Neural progenitor cell (in vitro differentiated cells): Measurements from ENCODE around the gene CNTNAP4. TPM values are rescaled to one million over a fixed set of nuclear protein-coding genes. Genes with fewer than 3 reads are reported as not detected.

Source experiments
- DNase-seq: peaks from one replicate; pipeline ENCODE4 v3.0.0-alpha.2; 2016; ENCODE audit warnings: low spot score
- H2AFZ ChIP-seq: fragments of 200-600 bp; sonication (generic); replicated peaks from 2 replicates; pipeline ENCODE4 v1.6.1; 2016; ENCODE audit warnings: antibody characterized with exemption
- H3F3A ChIP-seq: fragments of 200-600 bp; sonication (generic); 2 replicates; pipeline ENCODE4 v1.6.1; 2016; ENCODE audit warnings: antibody characterized with exemption, low read depth
- H3K27ac ChIP-seq: fragments of 200-600 bp; sonication (generic); 2 replicates; pipeline ENCODE4 v1.5.1; 2016; ENCODE audit warnings: mild to moderate bottlenecking
- H3K27me3 ChIP-seq: fragments of 200-600 bp; sonication (generic); 2 replicates; pipeline ENCODE4 v1.6.1; 2016; ENCODE audit warnings: mild to moderate bottlenecking, moderate library complexity
- H3K36me3 ChIP-seq: fragments of 200-600 bp; sonication (generic); 2 replicates; pipeline ENCODE4 v1.5.1; 2016
- H3K4me1 ChIP-seq: fragments of 200-600 bp; sonication (generic); 2 replicates; pipeline ENCODE4 v1.6.1; 2016; ENCODE audit warnings: mixed run types
- H3K4me2 ChIP-seq: fragments of 200-600 bp; sonication (generic); 2 replicates; pipeline ENCODE4 v1.6.1; 2016
- H3K4me3 ChIP-seq: fragments of 200-600 bp; sonication (generic); 2 replicates; pipeline ENCODE4 v1.5.1; 2016
- H3K79me2 ChIP-seq: fragments of 200-600 bp; sonication (generic); 2 replicates; pipeline ENCODE4 v1.6.1; 2016; ENCODE audit warnings: low read depth
- H3K9ac ChIP-seq: fragments of 200-600 bp; sonication (generic); 2 replicates; pipeline ENCODE4 v1.6.1; 2016
- H3K9me3 ChIP-seq: fragments of 200-600 bp; sonication (generic); 2 replicates; pipeline ENCODE4 v1.5.1; 2016; ENCODE audit warnings: low read depth
- H4K20me1 ChIP-seq: fragments of 200-600 bp; sonication (generic); 2 replicates; pipeline ENCODE4 v1.6.1; 2016; ENCODE audit warnings: low read depth
- H3K27ac Mint-ChIP-seq: 3 replicates; pipeline ENCODE4 v1.8.0; 2021; ENCODE audit warnings: mixed read lengths
- H3K27me3 Mint-ChIP-seq: 2 replicates; pipeline ENCODE4 v1.8.0; 2022; ENCODE audit warnings: low read depth, mild to moderate bottlenecking, inconsistent platforms, moderate library complexity, mixed read lengths; ENCODE audit not compliant: insufficient read depth
- H3K36me3 Mint-ChIP-seq: 3 replicates; pipeline ENCODE4 v1.8.0; 2021; ENCODE audit warnings: mixed read lengths
- H3K4me1 Mint-ChIP-seq: 3 replicates; pipeline ENCODE4 v1.8.0; 2021; ENCODE audit warnings: mixed read lengths
- H3K4me3 Mint-ChIP-seq: 3 replicates; pipeline ENCODE4 v1.8.0; 2021; ENCODE audit warnings: mild to moderate bottlenecking, moderate library complexity, mixed read lengths
- H3K9me3 Mint-ChIP-seq: 3 replicates; pipeline ENCODE4 v1.8.0; 2020; ENCODE audit warnings: mixed read lengths
- CTCF ChIP-seq: fragments of 200-600 bp; sonication (generic); IDR thresholded peaks from 2 replicates; pipeline ENCODE4 v1.5.1; 2017; ENCODE audit warnings: antibody characterized with exemption, mild to moderate bottlenecking
- EZH2 ChIP-seq: fragments of 200-600 bp; sonication (generic); IDR thresholded peaks from 2 replicates; pipeline ENCODE4 v1.6.1; 2017; ENCODE audit warnings: antibody characterized with exemption, mild to moderate bottlenecking, moderate library complexity
- EZH2phosphoT487 ChIP-seq: fragments of 200-600 bp; sonication (generic); IDR thresholded peaks from 2 replicates; pipeline ENCODE4 v1.6.1; 2017; ENCODE audit warnings: antibody characterized with exemption
- total RNA-seq: library from RNA; depleted of rRNA; stranded (reverse); fragments of >200 nt; gene quantifications from 2 replicates; pipeline ENCODE4 v1.2.3, GENCODE V29; 2015; ENCODE audit warnings: low replicate concordance

CNTNAP4 gene
- total RNA-seq, 1 donor from 2014 or later: 0.41 TPM

DNA sequence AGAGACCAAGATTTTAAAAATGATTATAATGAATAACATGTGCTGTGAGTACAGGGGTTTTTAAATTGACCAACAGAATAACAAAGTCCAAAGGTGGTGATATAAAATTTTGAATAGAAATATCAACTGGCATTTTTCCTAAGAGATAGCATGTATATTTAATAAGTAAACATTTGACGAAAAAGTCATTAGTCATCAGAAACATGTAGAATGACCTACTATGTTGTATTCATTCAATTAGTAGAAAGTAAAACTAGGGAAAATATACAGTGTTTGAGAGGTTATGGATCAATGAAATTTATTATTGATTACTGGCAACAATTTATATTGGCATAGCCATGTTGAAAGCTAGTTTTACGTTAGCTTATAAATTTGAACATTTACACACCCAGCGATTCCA, 30.6 kb upstream of the CNTNAP4 start:
- Mint-ChIP-seq H3K27me3 (peaks cover 2% of the 10 kb centered on the region), H3K27ac (no peak overlapping the region), H3K36me3 (no peaks in the 10 kb centered on the region), H3K4me1 (peaks cover 5% of the 10 kb centered on the region), H3K4me3 (no peak overlapping the region), H3K9me3 (peaks cover 10% of the 10 kb centered on the region)
- Histone ChIP-seq H4K20me1 (no peaks in the 10 kb centered on the region), H3F3A (no peaks in the 10 kb centered on the region), H3K9me3 (no peaks in the 10 kb centered on the region), H3K4me3 (no peak overlapping the region), H3K36me3 (no peaks in the 10 kb centered on the region), H3K4me1 (no peaks in the 10 kb centered on the region), H3K27ac (no peak overlapping the region), H3K9ac (no peak overlapping the region), H2AFZ (no peak overlapping the region), H3K79me2 (no peaks in the 10 kb centered on the region), H3K27me3 (no peaks in the 10 kb centered on the region), H3K4me2 (no peak overlapping the region)
- TF ChIP-seq EZH2: no peak
- TF ChIP-seq EZH2phosphoT487: no peak
- no peak for TF ChIP-seq CTCF
- DNase-seq: no peak

- Mint-ChIP-seq H3K27ac (no peak overlapping the region), H3K4me3 (no peak overlapping the region)
- TF ChIP-seq EZH2: no peak
- no peak for TF ChIP-seq EZH2phosphoT487
- peak; percentile 68 for TF ChIP-seq CTCF
Measured at GRCh38 chr16:76265434-76266045, 11.7 kb upstream of the CNTNAP4 start.

DNA sequence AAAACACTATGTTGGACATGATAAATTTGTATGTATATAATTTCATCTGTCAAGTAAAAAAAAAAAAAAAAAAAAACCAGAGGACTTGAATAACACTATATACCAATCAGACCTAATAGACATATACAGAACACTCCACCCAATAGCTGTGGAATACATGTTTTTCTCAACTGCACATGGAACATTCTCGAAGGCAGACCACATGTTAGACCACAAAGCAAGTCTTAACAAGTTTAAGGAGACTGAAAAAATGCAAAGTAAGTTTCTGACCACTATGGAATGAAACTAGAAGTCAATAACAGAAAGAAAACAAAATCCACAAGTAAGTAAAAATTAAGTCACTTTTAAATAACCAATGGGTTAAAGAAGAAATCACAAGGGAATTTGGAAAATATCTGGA, 8.4 kb upstream of the CNTNAP4 start:
- Mint-ChIP-seq H3K4me3 (no peak overlapping the region), H3K9me3 (peaks cover 6% of the 10 kb centered on the region), H3K27me3 (no peaks in the 10 kb centered on the region), H3K36me3 (no peaks in the 10 kb centered on the region), H3K4me1 (no peaks in the 10 kb centered on the region), H3K27ac (no peak overlapping the region)
- Histone ChIP-seq H3K4me1 (no peaks in the 10 kb centered on the region), H3K4me3 (no peak overlapping the region), H4K20me1 (no peaks in the 10 kb centered on the region), H3K9me3 (no peaks in the 10 kb centered on the region), H3K27ac (no peak overlapping the region), H3K36me3 (no peaks in the 10 kb centered on the region), H3K9ac (no peak overlapping the region), H3K4me2 (no peak overlapping the region), H3F3A (no peaks in the 10 kb centered on the region), H3K27me3 (no peaks in the 10 kb centered on the region), H2AFZ (no peak overlapping the region), H3K79me2 (no peaks in the 10 kb centered on the region)
- no peak for DNase-seq
- TF ChIP-seq CTCF (no peak), EZH2phosphoT487 (no peak), EZH2 (no peak)

More at GRCh38 chr16:76265434-76266045, 11.7 kb upstream of the CNTNAP4 start:
- Histone ChIP-seq H3K9me3 (no peaks in the 10 kb centered on the region), H3K36me3 (no peaks in the 10 kb centered on the region), H3K79me2 (no peaks in the 10 kb centered on the region), H3K4me2 (no peak overlapping the region), H3K27ac (no peak overlapping the region), H2AFZ (peak overlapping the region; percentile 81), H3K9ac (no peak overlapping the region), H4K20me1 (no peaks in the 10 kb centered on the region), H3K27me3 (no peaks in the 10 kb centered on the region), H3K4me3 (no peak overlapping the region), H3K4me1 (no peaks in the 10 kb centered on the region), H3F3A (no peaks in the 10 kb centered on the region)
- no peaks in the 10 kb centered on the region for H3K4me1 Mint-ChIP-seq
- peak; percentile 67 for DNase-seq
- H3K27me3 Mint-ChIP-seq: no peaks in the 10 kb centered on the region
- H3K9me3 Mint-ChIP-seq: peaks cover 6% of the 10 kb centered on the region
- no peaks in the 10 kb centered on the region for H3K36me3 Mint-ChIP-seq
